Keratinocyte (primary cell): ENCODE results near the gene LMCD1. TPM values are rescaled to one million over a fixed set of nuclear protein-coding genes. Genes with fewer than 3 reads are reported as not detected.

Experiments used
- DNase-seq: peaks from one replicate; pipeline ENCODE4 v3.0.0-alpha.2; 2011; ENCODE audit warnings: low read depth, missing footprints, low spot score
- FAIRE-seq: peaks from 2 replicates; lab custom pipeline; 2011; peaks lifted over from hg19 to GRCh38; lab: Jason Lieb, UNC
- H2AFZ ChIP-seq: 2 replicates; pipeline ENCODE4 v1.6.0; 2012; ENCODE audit warnings: low read length, control low read depth, inconsistent platforms; ENCODE audit not compliant: control insufficient read depth
- H3K27ac ChIP-seq: 2 replicates; pipeline ENCODE4 v1.5.1; 2011; ENCODE audit warnings: low read length; ENCODE audit not compliant: control insufficient read depth, insufficient read depth
- H3K27me3 ChIP-seq: 3 replicates; pipeline ENCODE4 v1.6.0; 2011; ENCODE audit warnings: low read length; ENCODE audit not compliant: control insufficient read depth, insufficient read depth; ENCODE audit errors: extremely low read depth
- H3K36me3 ChIP-seq, 2 experiments: 2 replicates in 1 of 2; 3 replicates in 1 of 2; pipeline ENCODE4 v1.5.1; 2011; ENCODE audit warnings: low read length in 2 of 2, mild to moderate bottlenecking in 1 of 2; ENCODE audit not compliant: control insufficient read depth in 2 of 2, insufficient read depth in 2 of 2; ENCODE audit errors: extremely low read depth in 1 of 2
- H3K4me1 ChIP-seq: 3 replicates; pipeline ENCODE4 v1.5.1; 2011; ENCODE audit warnings: low read length; ENCODE audit not compliant: control insufficient read depth, insufficient read depth; ENCODE audit errors: extremely low read depth
- H3K4me2 ChIP-seq: 3 replicates; pipeline ENCODE4 v1.6.0; 2011; ENCODE audit warnings: low read depth, low read length; ENCODE audit not compliant: control insufficient read depth, insufficient read depth; ENCODE audit errors: extremely low read depth
- H3K4me3 ChIP-seq, 3 experiments: fragments of 200-600 bp in 1 of 3; sonication (generic) in 1 of 3; 2 replicates in 2 of 3; 3 replicates in 1 of 3; pipeline ENCODE4 v1.5.1; 2011 to 2016; ENCODE audit warnings: low read length in 3 of 3, mild to moderate bottlenecking in 3 of 3, control low read depth in 2 of 3, inconsistent platforms in 1 of 3, low read depth in 1 of 3, mixed read lengths in 1 of 3, mixed run types in 1 of 3, moderate library complexity in 1 of 3; ENCODE audit not compliant: control insufficient read depth in 2 of 3, insufficient read depth in 2 of 3; ENCODE audit errors: extremely low read depth in 1 of 3
- H3K79me2 ChIP-seq: 2 replicates; pipeline ENCODE4 v1.6.0; 2012; ENCODE audit warnings: low read length; ENCODE audit not compliant: control insufficient read depth, insufficient read depth
- H3K9ac ChIP-seq: 3 replicates; pipeline ENCODE4 v1.6.0; 2011; ENCODE audit warnings: low read length; ENCODE audit not compliant: control insufficient read depth, insufficient read depth; ENCODE audit errors: extremely low read depth
- H3K9me1 ChIP-seq: 3 replicates; pipeline ENCODE4 v1.6.0; 2011; ENCODE audit warnings: low read length; ENCODE audit not compliant: control insufficient read depth, insufficient read depth; ENCODE audit errors: extremely low read depth
- H3K9me3 ChIP-seq: 2 replicates; pipeline ENCODE4 v1.5.1; 2012; ENCODE audit warnings: low read depth, low read length; ENCODE audit not compliant: control insufficient read depth
- H4K20me1 ChIP-seq: 3 replicates; pipeline ENCODE4 v1.6.0; 2011; ENCODE audit warnings: low read length; ENCODE audit not compliant: control insufficient read depth, insufficient read depth; ENCODE audit errors: extremely low read depth
- CTCF ChIP-seq, 3 experiments: IDR thresholded peaks in 1 of 3; conservative IDR thresholded peaks in 1 of 3; optimal IDR thresholded peaks in 1 of 3; 2 replicates in 2 of 3; 3 replicates in 1 of 3; pipeline versions ENCODE3 to v1.5.1; 2011; ENCODE audit warnings: low read length in 3 of 3, mild to moderate bottlenecking in 3 of 3, moderate library complexity in 2 of 3, control low read depth in 1 of 3, inconsistent platforms in 1 of 3; ENCODE audit not compliant: insufficient read depth in 2 of 3; ENCODE audit errors: extremely low read depth in 1 of 3
- EZH2 ChIP-seq: IDR thresholded peaks from one replicate; pipeline ENCODE4 v1.6.1; 2012; ENCODE audit warnings: inconsistent platforms, mild to moderate bottlenecking, low read length, moderate library complexity
- dilution Hi-C: fragments of 300-500 bp; cut with MboI; formaldehyde crosslinking; loops from one replicate; pipeline ENCODE4 v1.7.0; 2020; ENCODE audit warnings: low sequenced_read_pairs; ENCODE audit not compliant: extremely low pct_ligation_motif_present
- polyA plus RNA-seq, 5 experiments: library from polyadenylated mRNA; depleted of rRNA in 3 of 5; stranded (reverse) in 3 of 5; stranded (forward) in 1 of 5; unstranded in 1 of 5; fragments of >200 nt; gene quantifications; 1 replicate in 1 of 5; 2 replicates in 3 of 5; 3 replicates in 1 of 5; pipeline versions ENCODE4 v1.2.1 to v1.2.3, GENCODE V29; 2011 to 2012; ENCODE audit warnings: missing spikeins in 2 of 5, low read depth in 1 of 5, low replicate concordance in 1 of 5

LMCD1 gene
- polyA plus RNA-seq, 1 donor (not counting 4 experiments of a cell fraction or from before 2014, with no cell fraction given) = 3.7 TPM

GRCh38 chr3:8491271-8492144, 10.1 kb upstream of the LMCD1 start:
- H3K4me1 ChIP-seq = no peaks in the 10 kb centered on the region
- no peak overlapping the region for H3K4me3 ChIP-seq
- dilution Hi-C loops = no loop called here
- H3K79me2 ChIP-seq = no peaks in the 10 kb centered on the region
- no peak overlapping the region for H3K27ac ChIP-seq
- no peak for FAIRE-seq
- no peaks in the 10 kb centered on the region for H3K36me3 ChIP-seq
- no peaks in the 10 kb centered on the region for H4K20me1 ChIP-seq
- H3K27me3 ChIP-seq = no peaks in the 10 kb centered on the region
- H2AFZ ChIP-seq = no peak overlapping the region
- no peak overlapping the region for H3K9ac ChIP-seq
- no peaks in the 10 kb centered on the region for H3K9me3 ChIP-seq
- H3K9me1 ChIP-seq = no peaks in the 10 kb centered on the region
- no peak overlapping the region for H3K4me2 ChIP-seq
- no peak for DNase-seq
- TF ChIP-seq CTCF (optimal IDR thresholded peaks at IDR 0.05 in 1 of 3, IDR thresholded peaks at IDR 0.05 in 1 of 3, conservative IDR thresholded peaks at IDR 0.05 in 1 of 3; ENCODE audit: extremely low read depth in 1 of 3, insufficient read depth in 2 of 3, low read length in 3 of 3) = no peak
- TF ChIP-seq EZH2 = no peak

GRCh38 chr3:8492744-8493511, 8.7 kb upstream of the LMCD1 start:
- Histone ChIP-seq H3K4me1 (peaks cover 3% of the 10 kb centered on the region), H3K79me2 (no peaks in the 10 kb centered on the region), H3K4me2 (no peak overlapping the region), H3K4me3 (no peak overlapping the region), H2AFZ (no peak overlapping the region), H3K36me3 (no peaks in the 10 kb centered on the region), H3K27ac (no peak overlapping the region), H3K9ac (no peak overlapping the region), H3K27me3 (no peaks in the 10 kb centered on the region), H3K9me1 (no peaks in the 10 kb centered on the region), H3K9me3 (no peaks in the 10 kb centered on the region), H4K20me1 (no peaks in the 10 kb centered on the region)
- no peak for DNase-seq
- no peak for TF ChIP-seq EZH2
- TF ChIP-seq CTCF (optimal IDR thresholded peaks at IDR 0.05 in 1 of 3, IDR thresholded peaks at IDR 0.05 in 1 of 3, conservative IDR thresholded peaks at IDR 0.05 in 1 of 3; ENCODE audit: extremely low read depth in 1 of 3, insufficient read depth in 2 of 3, low read length in 3 of 3) = no peak
- dilution Hi-C loops = no loop called here
- FAIRE-seq = no peak
